ENCODE data around the gene TCEANC2.

GRCh38 chr1:54132495-54132894 lies 79.1 kb downstream of the TCEANC2 start:
- no peak for TF ChIP-seq CTCF (IDR thresholded peaks at IDR 0.05)
- TF ChIP-seq EP300 (IDR thresholded peaks at IDR 0.05; ENCODE audit: low read depth): no peak

Measured in transverse colon (tissue), 3 donors.